Activated CD8-positive, alpha-beta T cell treated with anti-CD3 and anti-CD28 coated beads for 36 hours (primary cell): ENCODE results near the gene PSMB11. TPM values are rescaled to one million over a fixed set of nuclear protein-coding genes. Genes with fewer than 3 reads are reported as not detected.

ENCODE experiments used
- ATAC-seq: fragments of 200-7000 bp; cut with Tn5 transposase; one replicate; pipeline ENCODE4 v1.10.0; 2021; ENCODE audit warnings: mild to moderate bottlenecking, moderate library complexity
- CTCF ChIA-PET: fragments of 350-600 bp; sonication (Branson Sonifier 250); formaldehyde crosslinking; loops from one replicate; lab custom pipeline; 2021; ENCODE audit warnings: antibody characterized with exemption; lab: Charles Lee
- POLR2A ChIA-PET: fragments of 350-600 bp; sonication (Branson Sonifier 250); formaldehyde crosslinking; loops from one replicate; lab custom pipeline; 2021; ENCODE audit warnings: antibody characterized with exemption; lab: Charles Lee
- DNase-seq: peaks from one replicate; pipeline ENCODE4 v3.0.0-alpha.2; 2020
- H3K27ac Mint-ChIP-seq: one replicate; pipeline ENCODE4 v1.8.0; 2021; ENCODE audit warnings: mild to moderate bottlenecking, mixed read lengths
- H3K27me3 Mint-ChIP-seq: one replicate; pipeline ENCODE4 v1.8.0; 2021; ENCODE audit warnings: mixed read lengths
- H3K36me3 Mint-ChIP-seq: one replicate; pipeline ENCODE4 v1.8.0; 2021; ENCODE audit warnings: low read depth, mixed read lengths
- H3K4me1 Mint-ChIP-seq: one replicate; pipeline ENCODE4 v1.8.0; 2021; ENCODE audit warnings: low read depth, mixed read lengths
- H3K4me3 Mint-ChIP-seq: one replicate; pipeline ENCODE4 v1.8.0; 2021; ENCODE audit warnings: mild to moderate bottlenecking, moderate library complexity, mixed read lengths
- H3K9me3 Mint-ChIP-seq: one replicate; pipeline ENCODE4 v1.8.0; 2021; ENCODE audit warnings: mixed read lengths
- intact Hi-C: fragments of 100-400 bp; cut with micrococcal nuclease; formaldehyde crosslinking; loops from one replicate; pipeline ENCODE4 v1.10.0; 2022
- total RNA-seq, 2 experiments: library from RNA; stranded (reverse); gene quantifications; one replicate each; pipeline ENCODE4 v1.2.3, GENCODE V29; 2021
- TF ChIP-seq, protein P1 (sequence below): fragments of 200-600 bp; IDR thresholded peaks from one replicate; pipeline ENCODE4 v1.8.0; 2022; ENCODE audit warnings: antibody characterized with exemption, mild to moderate bottlenecking

The PSMB11 gene
- total RNA-seq, 2 experiments from 2014 or later = not detected

DNA sequence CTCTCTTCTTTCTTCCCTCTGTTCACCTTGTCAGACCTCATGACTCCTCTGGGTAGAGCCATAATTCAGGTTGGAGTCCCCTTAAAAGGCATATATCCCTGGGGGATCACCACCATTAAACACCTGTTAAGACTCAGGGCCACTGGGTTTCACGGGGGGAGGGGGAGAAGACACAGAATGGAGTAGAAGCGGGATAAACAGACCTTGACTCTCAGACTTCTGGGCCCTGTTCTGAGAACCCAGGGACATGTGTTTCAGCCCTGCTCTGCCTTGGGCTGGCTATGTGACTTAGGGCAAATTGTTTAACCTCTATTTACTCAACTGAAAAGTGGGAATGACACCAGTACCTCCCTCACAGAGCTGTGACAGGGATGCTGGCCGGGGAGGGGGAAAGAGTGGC lies 10.7 kb downstream of the PSMB11 start:
- H3K4me3 Mint-ChIP-seq = no peak overlapping the region
- peaks cover 7% of the 10 kb centered on the region for H3K27me3 Mint-ChIP-seq
- H3K9me3 Mint-ChIP-seq = no peaks in the 10 kb centered on the region
- H3K27ac Mint-ChIP-seq = no peak overlapping the region
- TF ChIP-seq, protein P1, sequence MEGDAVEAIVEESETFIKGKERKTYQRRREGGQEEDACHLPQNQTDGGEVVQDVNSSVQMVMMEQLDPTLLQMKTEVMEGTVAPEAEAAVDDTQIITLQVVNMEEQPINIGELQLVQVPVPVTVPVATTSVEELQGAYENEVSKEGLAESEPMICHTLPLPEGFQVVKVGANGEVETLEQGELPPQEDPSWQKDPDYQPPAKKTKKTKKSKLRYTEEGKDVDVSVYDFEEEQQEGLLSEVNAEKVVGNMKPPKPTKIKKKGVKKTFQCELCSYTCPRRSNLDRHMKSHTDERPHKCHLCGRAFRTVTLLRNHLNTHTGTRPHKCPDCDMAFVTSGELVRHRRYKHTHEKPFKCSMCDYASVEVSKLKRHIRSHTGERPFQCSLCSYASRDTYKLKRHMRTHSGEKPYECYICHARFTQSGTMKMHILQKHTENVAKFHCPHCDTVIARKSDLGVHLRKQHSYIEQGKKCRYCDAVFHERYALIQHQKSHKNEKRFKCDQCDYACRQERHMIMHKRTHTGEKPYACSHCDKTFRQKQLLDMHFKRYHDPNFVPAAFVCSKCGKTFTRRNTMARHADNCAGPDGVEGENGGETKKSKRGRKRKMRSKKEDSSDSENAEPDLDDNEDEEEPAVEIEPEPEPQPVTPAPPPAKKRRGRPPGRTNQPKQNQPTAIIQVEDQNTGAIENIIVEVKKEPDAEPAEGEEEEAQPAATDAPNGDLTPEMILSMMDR = no peak
- no peaks in the 10 kb centered on the region for H3K36me3 Mint-ChIP-seq
- peaks cover 14% of the 10 kb centered on the region for H3K4me1 Mint-ChIP-seq
- ChIA-PET CTCF (interaction anchor here (0.9 to 16.5 kb wide), 8 partner anchors 10 to 118 kb away, joined by 3 to 518 read pairs (median 65); partner anchors contain the start of gene AJUBA), POLR2A (interaction anchor here (1.5 kb wide), 1 partner anchor 78 kb away, joined by 3 read pairs; no protein-coding TSS in a partner anchor)
- ATAC-seq (no peak), DNase-seq (no peak)
- intact Hi-C loops = no loop called here

DNA sequence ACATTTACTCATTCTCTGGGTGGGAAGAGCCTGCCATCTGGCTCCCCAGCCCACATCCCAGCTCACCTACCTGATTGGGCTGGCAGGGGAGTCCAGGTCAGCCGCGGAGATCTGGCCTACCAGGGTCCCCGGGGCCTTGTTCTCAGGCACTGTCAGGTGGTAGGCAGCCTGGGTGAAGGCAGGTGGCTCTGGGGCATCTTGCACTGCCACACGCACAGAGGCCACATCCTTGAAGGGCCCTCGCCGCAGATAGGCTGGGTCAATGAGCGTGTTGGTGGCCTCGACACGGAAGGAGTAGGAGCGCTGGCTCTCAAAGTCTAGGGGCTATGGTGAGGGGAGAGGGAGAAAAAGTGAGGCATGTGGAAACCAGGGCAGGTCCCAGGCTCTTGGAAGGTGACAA lies 11.4 kb downstream of the PSMB11 start:
- peaks cover 7% of the 10 kb centered on the region for H3K27me3 Mint-ChIP-seq
- ATAC-seq (no peak), DNase-seq (no peak)
- ChIA-PET POLR2A (interaction anchor here (1.3 kb wide), 1 partner anchor 46 kb away, joined by 4 read pairs; no protein-coding TSS in a partner anchor), CTCF (interaction anchor here (1.1 to 16.5 kb wide), 7 partner anchors 13 to 80 kb away, joined by 3 to 518 read pairs (median 125); partner anchors contain the start of gene AJUBA)
- H3K27ac Mint-ChIP-seq = no peak overlapping the region
- TF ChIP-seq, protein P1 = no peak
- H3K36me3 Mint-ChIP-seq = peaks cover 5% of the 10 kb centered on the region
- no peak overlapping the region for H3K4me3 Mint-ChIP-seq
- intact Hi-C loops = no loop called here
- no peaks in the 10 kb centered on the region for H3K9me3 Mint-ChIP-seq
- peaks cover 19% of the 10 kb centered on the region for H3K4me1 Mint-ChIP-seq

DNA sequence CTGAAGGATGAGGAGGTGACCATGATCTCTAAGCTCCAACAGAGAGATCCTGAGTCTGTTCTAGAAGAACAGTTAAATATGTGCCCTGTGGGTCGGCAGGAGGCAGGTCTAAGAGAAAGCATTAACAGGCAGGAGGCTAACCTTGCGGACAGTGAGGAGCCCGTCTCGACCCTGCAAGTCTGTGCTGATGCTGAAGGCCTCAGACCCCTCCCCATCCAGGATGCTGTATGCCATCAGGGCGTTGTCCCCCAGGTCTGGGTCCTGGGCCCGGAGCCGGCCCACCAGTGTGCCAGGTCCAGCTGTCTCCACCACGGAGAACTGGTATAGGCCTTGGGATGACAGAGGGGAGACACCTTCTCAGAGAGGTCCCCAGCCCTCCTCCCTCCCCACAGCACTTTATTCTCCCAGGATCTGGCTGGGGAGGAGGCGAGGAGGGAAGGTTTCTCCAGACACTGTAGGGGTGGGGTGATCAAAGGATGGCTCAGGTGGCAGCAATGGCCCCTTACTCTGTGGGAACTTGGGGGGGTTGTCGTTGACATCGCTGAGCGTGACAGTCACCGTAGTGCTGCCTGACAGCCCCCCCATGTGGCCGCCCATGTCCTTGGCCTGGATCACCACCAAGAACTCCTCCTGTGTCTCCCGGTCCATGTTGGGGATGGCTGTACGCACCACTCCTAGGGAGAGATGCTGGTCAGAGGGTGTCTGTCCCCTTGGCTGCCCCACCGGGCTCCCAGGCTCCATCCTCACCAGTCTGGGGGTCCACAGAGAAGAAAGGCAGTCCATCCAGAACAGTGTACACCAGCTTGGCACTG lies 12.2 kb downstream of the PSMB11 start:
- Mint-ChIP-seq H3K36me3 (peaks cover 5% of the 10 kb centered on the region), H3K27ac (no peak overlapping the region), H3K4me1 (peaks cover 19% of the 10 kb centered on the region), H3K27me3 (peaks cover 7% of the 10 kb centered on the region), H3K4me3 (no peak overlapping the region), H3K9me3 (no peaks in the 10 kb centered on the region)
- intact Hi-C loops = no loop called here
- DNase-seq (peak; percentile 72), ATAC-seq (no peak)
- TF ChIP-seq, protein P1 = peak; percentile 62
- POLR2A ChIA-PET = interaction anchor here (0.9 to 2.8 kb wide), 4 partner anchors 47 to 71 kb away, joined by 4 to 10 read pairs (median 6); no protein-coding TSS in a partner anchor
- CTCF ChIA-PET = interaction anchor here (0.7 to 16.5 kb wide), 14 partner anchors 11 to 119 kb away, joined by 3 to 518 read pairs (median 6); partner anchors contain the start of gene AJUBA

GRCh38 chr14:23055147-23055550 lies 13.1 kb downstream of the PSMB11 start:
- peaks cover 19% of the 10 kb centered on the region for H3K4me1 Mint-ChIP-seq
- CTCF ChIA-PET = interaction anchor here (0.7 to 16.5 kb wide), 17 partner anchors 12 to 120 kb away, joined by 3 to 518 read pairs (median 6); partner anchors contain the start of gene AJUBA
- intact Hi-C loops = loop anchor here (5.0 kb wide), 1 partner anchor 48 kb away; no protein-coding TSS in a partner anchor
- no peak overlapping the region for H3K27ac Mint-ChIP-seq
- DNase-seq = no peak
- no peaks in the 10 kb centered on the region for H3K9me3 Mint-ChIP-seq
- H3K4me3 Mint-ChIP-seq = no peak overlapping the region
- H3K27me3 Mint-ChIP-seq = peaks cover 7% of the 10 kb centered on the region
- peaks cover 7% of the 10 kb centered on the region for H3K36me3 Mint-ChIP-seq
- no peak for ATAC-seq
- POLR2A ChIA-PET = interaction anchor here (0.9 to 2.8 kb wide), 4 partner anchors 35 to 72 kb away, joined by 5 to 10 read pairs (median 6); no protein-coding TSS in a partner anchor
- TF ChIP-seq, protein P1 = no peak
